ENCODE data around the gene RHOU.

RHOU gene

DNA sequence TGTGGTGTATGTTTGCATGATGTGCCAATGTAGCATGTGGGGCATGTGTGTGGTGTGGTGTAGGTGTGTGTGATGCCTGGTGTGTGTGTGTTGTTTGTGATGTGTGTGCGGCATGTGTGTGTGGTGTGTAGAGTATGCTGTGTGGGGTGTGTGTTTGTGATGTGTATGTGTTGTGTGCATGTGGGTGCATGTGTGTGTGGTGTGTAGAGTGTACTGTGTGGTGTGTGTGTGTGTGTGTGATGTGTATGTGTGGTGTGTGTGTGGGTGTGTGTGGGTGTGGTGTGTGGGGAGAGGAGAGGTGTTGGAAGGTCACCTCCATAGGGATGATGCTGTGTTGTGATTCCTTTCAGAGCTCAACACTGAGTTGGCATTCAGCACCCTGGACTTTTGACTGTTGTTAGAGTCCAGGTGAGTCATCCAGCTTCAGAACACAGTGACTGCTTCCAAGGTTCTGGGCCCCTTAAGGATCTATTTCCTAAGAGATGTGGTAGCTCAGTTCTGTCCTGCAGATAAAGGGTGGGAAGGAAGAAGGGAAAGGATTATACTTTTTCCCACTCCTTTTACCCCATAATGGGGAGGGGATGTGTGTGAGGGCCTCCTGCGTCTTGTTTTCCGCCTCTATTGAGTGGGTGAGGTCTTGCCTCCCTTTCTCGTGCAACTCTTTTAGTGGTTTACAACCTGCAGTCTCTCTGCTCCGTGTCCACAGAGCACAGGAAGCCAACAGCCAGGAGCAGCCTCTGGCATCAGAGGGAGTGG, 47.6 kb downstream of the RHOU start:
- FAIRE-seq, result no peak

GRCh38 chr1:228783418-228784040, 48.2 kb downstream of the RHOU start:
- DNase-seq (ENCODE audit: low spot score) (no peak), FAIRE-seq (no peak)

More for the DNA sequence above, 47.6 kb downstream of the RHOU start:
- peak; percentile 26 for DNase-seq (ENCODE audit: low spot score)

DNA sequence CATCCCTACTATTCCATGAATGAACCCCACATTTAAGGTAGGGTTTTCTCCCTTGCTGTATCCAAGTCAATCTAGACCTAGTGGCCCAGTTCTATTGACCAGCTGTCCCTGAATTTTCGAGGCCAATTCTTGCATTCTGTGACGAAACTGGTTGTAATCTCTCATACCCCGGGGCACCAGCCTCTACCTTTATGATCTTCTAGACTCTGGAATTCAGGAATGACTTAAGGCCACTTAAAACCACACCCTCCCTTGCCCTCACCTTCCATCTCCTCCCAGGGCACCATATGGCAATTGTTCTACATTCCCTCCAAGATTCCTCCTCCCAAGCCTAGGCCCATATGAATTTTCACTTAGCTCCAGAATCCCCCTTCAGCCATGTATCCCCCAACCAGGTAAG, 48.9 kb downstream of the RHOU start:
- DNase-seq (ENCODE audit: low spot score) (no peak), FAIRE-seq (no peak)

DNA sequence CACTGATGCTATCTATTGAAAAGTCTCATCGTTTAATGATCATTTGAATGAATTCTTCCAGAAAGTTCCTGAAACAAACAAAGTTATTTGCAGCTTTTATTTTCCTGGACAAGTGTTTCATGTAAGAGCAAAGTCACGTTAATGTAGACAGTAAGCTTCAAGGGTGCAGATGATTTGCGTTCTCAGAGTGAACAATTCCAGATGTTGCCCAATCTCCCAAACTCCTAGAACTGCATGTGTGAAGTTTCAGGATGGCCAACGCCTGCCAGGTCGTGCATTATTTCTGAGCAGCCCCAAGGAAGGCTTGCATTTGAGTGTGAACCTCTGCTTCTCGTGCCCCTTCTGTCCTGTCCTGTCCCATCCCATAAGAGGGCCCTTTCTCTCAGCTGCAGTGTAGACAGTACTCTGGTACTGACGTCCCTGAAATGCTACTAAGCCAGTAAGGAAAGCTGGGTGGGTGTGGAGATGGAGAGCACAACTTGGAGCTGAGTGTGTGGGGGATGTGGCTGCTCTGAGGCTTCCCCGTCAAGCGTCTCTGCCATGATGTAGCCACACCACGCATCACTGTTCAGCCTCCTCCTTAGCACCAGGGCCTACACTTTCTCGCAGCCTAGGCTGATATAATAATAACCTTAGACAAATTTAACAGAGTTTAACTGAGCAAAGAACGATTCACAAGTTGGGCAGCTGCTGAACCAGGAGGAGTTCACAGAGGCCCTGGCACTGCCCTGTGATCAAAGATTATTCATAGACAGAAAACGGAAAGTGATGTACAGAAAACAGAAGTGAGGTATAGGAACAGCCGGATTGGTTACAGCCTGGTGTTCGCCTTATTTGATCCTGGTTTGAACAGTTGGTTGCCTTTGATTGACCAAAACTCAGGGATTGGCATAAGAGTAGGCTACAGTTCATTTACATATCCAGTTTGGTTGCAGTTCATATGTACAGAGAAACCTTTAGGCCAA, 50.4 kb downstream of the RHOU start:
- DNase-seq (ENCODE audit: low spot score) (no peak), FAIRE-seq (no peak)

DNA sequence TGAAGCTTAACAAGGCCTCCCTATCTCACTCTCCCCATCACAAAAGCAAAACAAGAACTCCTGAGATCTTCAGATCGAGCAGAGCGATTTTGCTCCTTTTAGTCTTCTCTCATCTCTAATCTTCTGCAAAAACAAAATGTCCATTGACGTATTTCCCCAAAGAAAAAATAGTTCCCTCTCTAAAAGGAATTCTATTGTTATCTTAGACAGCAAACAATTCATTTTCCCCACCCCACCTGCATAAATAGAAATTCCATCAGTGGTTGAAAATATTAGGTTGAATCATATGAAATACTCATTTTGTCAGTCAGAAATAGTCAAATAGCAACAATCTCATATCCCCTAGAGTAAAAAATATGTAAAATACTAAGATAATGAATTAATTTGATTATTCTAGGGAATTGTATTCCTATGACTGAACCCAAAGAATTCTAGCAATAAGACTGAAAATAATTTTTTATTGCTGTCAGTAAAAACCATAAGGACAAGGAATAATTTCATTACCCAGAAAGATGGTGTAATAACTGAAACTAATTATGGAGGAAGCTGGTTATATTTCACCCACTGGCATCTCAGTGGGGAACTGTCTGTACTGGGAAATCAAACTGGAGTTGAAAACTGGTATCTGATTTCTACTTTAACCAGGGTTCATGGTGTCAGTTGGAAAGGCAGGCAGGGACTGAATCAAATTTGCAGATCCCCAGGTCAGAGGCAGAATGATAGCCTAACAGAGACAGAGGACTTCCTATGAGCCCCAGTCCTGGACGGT, 51.3 kb downstream of the RHOU start:
- FAIRE-seq (no peak), DNase-seq (ENCODE audit: low spot score) (no peak)

GRCh38 chr1:228791791-228792190, 56.5 kb downstream of the RHOU start:
- FAIRE-seq (no peak), DNase-seq (ENCODE audit: low spot score) (no peak)

- DNase-seq (ENCODE audit: low spot score) (no peak), FAIRE-seq (no peak)
Observed at GRCh38 chr1:228792601-228793000, 57.3 kb downstream of the RHOU start.

GRCh38 chr1:228793032-228793431, 57.8 kb downstream of the RHOU start:
- no peak for DNase-seq (ENCODE audit: low spot score)
- FAIRE-seq, result no peak

- DNase-seq (ENCODE audit: low spot score) (peak; percentile 45), FAIRE-seq (no peak)
Observed at GRCh38 chr1:228794173-228794572, 58.9 kb downstream of the RHOU start.

DNA sequence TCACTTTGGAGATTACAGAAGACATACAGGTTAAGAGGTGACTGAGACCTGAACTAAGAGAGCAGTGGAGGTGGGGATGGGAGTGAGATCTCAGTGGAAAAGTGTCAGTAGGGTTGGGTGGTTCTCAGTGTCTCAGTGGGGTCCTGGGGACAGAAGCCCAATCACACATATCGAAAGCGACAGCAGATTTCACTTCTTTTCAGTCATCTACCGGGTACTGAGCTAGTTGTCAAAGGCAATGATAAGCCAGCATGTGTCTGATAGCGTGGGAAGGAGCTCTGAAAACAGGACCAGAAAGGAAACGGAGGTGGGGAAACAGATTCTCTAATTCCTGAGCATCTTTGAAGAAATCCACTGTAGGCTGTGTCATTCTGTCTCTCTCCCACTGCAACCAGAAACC, 59.5 kb downstream of the RHOU start:
- no peak for FAIRE-seq
- no peak for DNase-seq (ENCODE audit: low spot score)

GRCh38 chr1:228795596-228795995, 60.3 kb downstream of the RHOU start:
- FAIRE-seq (no peak), DNase-seq (ENCODE audit: low spot score) (no peak)
